SK-N-SH treated with all-trans-retinoic acid at 6 μM for 48 hours (cell line): ENCODE measurements around the gene TCERG1L.

ENCODE experiments used
- ATAC-seq: fragments of 200-7000 bp; cut with Tn5 transposase; 3 replicates; pipeline ENCODE4 v1.9.1; 2020; ENCODE audit warnings: mild to moderate bottlenecking, moderate library complexity
- BACH2 ChIP-seq: fragments of 250-450 bp; sonication (Bioruptor Pico); IDR thresholded peaks from 2 replicates; pipeline ENCODE4 v1.9.0; 2021; ENCODE audit warnings: mild to moderate bottlenecking, borderline replicate concordance
- CSDC2 ChIP-seq: fragments of 250-450 bp; sonication (Bioruptor Pico); IDR thresholded peaks from 2 replicates; pipeline ENCODE4 v1.5.0; 2020; ENCODE audit warnings: mild to moderate bottlenecking, moderate library complexity
- CSRNP3 ChIP-seq: fragments of 250-450 bp; sonication (Bioruptor Pico); IDR thresholded peaks from 2 replicates; pipeline ENCODE4 v1.5.1; 2021; ENCODE audit warnings: mild to moderate bottlenecking, moderate library complexity
- ESRRG ChIP-seq: fragments of 250-450 bp; sonication (Bioruptor Pico); IDR thresholded peaks from 2 replicates; pipeline ENCODE4 v1.6.1; 2021; ENCODE audit warnings: mild to moderate bottlenecking
- GLIS3 ChIP-seq: fragments of 250-450 bp; sonication (Bioruptor Pico); IDR thresholded peaks from 2 replicates; pipeline ENCODE4 v1.5.0; 2020; ENCODE audit warnings: mild to moderate bottlenecking, moderate library complexity
- ISL1 ChIP-seq: fragments of 250-450 bp; sonication (Bioruptor Pico); IDR thresholded peaks from 2 replicates; pipeline ENCODE4 v2.1.2; 2022; ENCODE audit warnings: mild to moderate bottlenecking, moderate library complexity
- OSR1 ChIP-seq: fragments of 250-450 bp; sonication (Bioruptor Pico); IDR thresholded peaks from 2 replicates; pipeline ENCODE4 v1.8.0; 2022; ENCODE audit warnings: moderate library complexity, mild to moderate bottlenecking, inconsistent platforms
- PATZ1 ChIP-seq: fragments of 250-450 bp; sonication (Bioruptor Pico); IDR thresholded peaks from 2 replicates; pipeline ENCODE4 v1.8.0; 2020; ENCODE audit warnings: mild to moderate bottlenecking, moderate library complexity, borderline replicate concordance
- POU6F1 ChIP-seq: fragments of 250-450 bp; sonication (Bioruptor Pico); IDR thresholded peaks from 2 replicates; pipeline ENCODE4 v1.8.0; 2021; ENCODE audit warnings: low read depth, mild to moderate bottlenecking, moderate library complexity, borderline replicate concordance
- RARB ChIP-seq: fragments of 250-450 bp; sonication (Bioruptor Pico); IDR thresholded peaks from 2 replicates; pipeline ENCODE4 v1.8.0; 2021; ENCODE audit warnings: mild to moderate bottlenecking, moderate library complexity
- SNAI2 ChIP-seq: fragments of 250-450 bp; sonication (Bioruptor Pico); IDR thresholded peaks from 2 replicates; pipeline ENCODE4 v1.5.0; 2020; ENCODE audit warnings: mild to moderate bottlenecking, moderate library complexity
- TCF4 ChIP-seq: fragments of 250-450 bp; sonication (Bioruptor Pico); IDR thresholded peaks from 2 replicates; pipeline ENCODE4 v1.8.0; 2021; ENCODE audit warnings: mild to moderate bottlenecking, moderate library complexity, borderline replicate concordance
- TOX ChIP-seq: fragments of 250-450 bp; sonication (Bioruptor Pico); IDR thresholded peaks from 2 replicates; pipeline ENCODE4 v1.8.0; 2021; ENCODE audit warnings: mild to moderate bottlenecking, moderate library complexity, borderline replicate concordance
- TSHZ2 ChIP-seq: fragments of 250-450 bp; sonication (Bioruptor Pico); IDR thresholded peaks from 2 replicates; pipeline ENCODE4 v1.5.0; 2020; ENCODE audit warnings: mild to moderate bottlenecking, moderate library complexity
- ZC3H10 ChIP-seq: fragments of 250-450 bp; sonication (Bioruptor Pico); IDR thresholded peaks from 2 replicates; pipeline ENCODE4 v1.5.1; 2021; ENCODE audit warnings: mild to moderate bottlenecking, moderate library complexity
- ZFP3 ChIP-seq: fragments of 250-450 bp; sonication (Bioruptor Pico); IDR thresholded peaks from 2 replicates; pipeline ENCODE4 v1.5.0; 2020; ENCODE audit warnings: mild to moderate bottlenecking, moderate library complexity
- ZFP30 ChIP-seq: fragments of 450-650 bp; formaldehyde crosslinking; IDR thresholded peaks from 2 replicates; pipeline ENCODE4 v1.5.0; 2022; ENCODE audit warnings: mild to moderate bottlenecking, moderate library complexity
- ZNF565 ChIP-seq: fragments of 450-650 bp; formaldehyde crosslinking; conservative IDR thresholded peaks from 2 replicates; pipeline ENCODE4 v1.5.0; 2020; ENCODE audit warnings: low read depth, mild to moderate bottlenecking, moderate library complexity
- ZNF70 ChIP-seq: fragments of 450-650 bp; formaldehyde crosslinking; IDR thresholded peaks from 2 replicates; pipeline ENCODE4 v1.5.0; 2020; ENCODE audit warnings: mild to moderate bottlenecking, moderate library complexity
- ZNF8 ChIP-seq: fragments of 450-650 bp; formaldehyde crosslinking; IDR thresholded peaks from 2 replicates; pipeline ENCODE4 v1.5.0; 2020; ENCODE audit warnings: mild to moderate bottlenecking, moderate library complexity

Gene TCERG1L

GRCh38 chr10:131271195-131271880 lies 40.2 kb downstream of the TCERG1L start:
- ATAC-seq: no peak
- TF ChIP-seq TOX (CRISPR knock-in tag): no peak
- TF ChIP-seq SNAI2 (CRISPR knock-in tag): no peak
- no peak for TF ChIP-seq TSHZ2 (CRISPR knock-in tag)
- TF ChIP-seq OSR1: no peak
- no peak for TF ChIP-seq GLIS3 (CRISPR knock-in tag)
- TF ChIP-seq ZNF8 (CRISPR knock-in tag): no peak
- TF ChIP-seq PATZ1 (CRISPR knock-in tag): no peak
- no peak for TF ChIP-seq ZFP30 (CRISPR knock-in tag)
- no peak for TF ChIP-seq TCF4
- no peak for TF ChIP-seq CSRNP3 (CRISPR knock-in tag)
- no peak for TF ChIP-seq ZC3H10
- TF ChIP-seq POU6F1 (CRISPR knock-in tag): no peak
- TF ChIP-seq ESRRG (CRISPR knock-in tag): no peak
- no peak for TF ChIP-seq CSDC2 (CRISPR knock-in tag)
- no peak for TF ChIP-seq ISL1
- TF ChIP-seq RARB (CRISPR knock-in tag): no peak
- no peak for TF ChIP-seq ZNF565
- TF ChIP-seq ZFP3 (CRISPR knock-in tag): no peak
- no peak for TF ChIP-seq BACH2 (CRISPR knock-in tag)

- TF ChIP-seq ZFP3 (CRISPR knock-in tag) (no peak), TOX (CRISPR knock-in tag) (no peak), GLIS3 (CRISPR knock-in tag) (no peak), ZFP30 (CRISPR knock-in tag) (no peak), TCF4 (no peak), CSDC2 (CRISPR knock-in tag) (no peak), ISL1 (no peak), ZNF70 (CRISPR knock-in tag) (no peak), ZC3H10 (no peak)
- ATAC-seq: no peak
Measured at GRCh38 chr10:131270461-131271190, 40.9 kb downstream of the TCERG1L start.

- no peak for ATAC-seq
- no peak for TF ChIP-seq ZNF565
- TF ChIP-seq ZFP30 (CRISPR knock-in tag): no peak
- TF ChIP-seq ESRRG (CRISPR knock-in tag): no peak
- no peak for TF ChIP-seq CSDC2 (CRISPR knock-in tag)
- TF ChIP-seq ZC3H10: no peak
- no peak for TF ChIP-seq OSR1
- no peak for TF ChIP-seq ZFP3 (CRISPR knock-in tag)
- TF ChIP-seq POU6F1 (CRISPR knock-in tag): no peak
Measured at GRCh38 chr10:131269776-131270460, 41.6 kb downstream of the TCERG1L start.
